NCI-H146 (cell line): ENCODE data around the gene BCS1L.

Source experiments
- DNase-seq: peaks from one replicate; lab custom pipeline; 2025; lab: John Stamatoyannopoulos, UW

The BCS1L gene, protein sequence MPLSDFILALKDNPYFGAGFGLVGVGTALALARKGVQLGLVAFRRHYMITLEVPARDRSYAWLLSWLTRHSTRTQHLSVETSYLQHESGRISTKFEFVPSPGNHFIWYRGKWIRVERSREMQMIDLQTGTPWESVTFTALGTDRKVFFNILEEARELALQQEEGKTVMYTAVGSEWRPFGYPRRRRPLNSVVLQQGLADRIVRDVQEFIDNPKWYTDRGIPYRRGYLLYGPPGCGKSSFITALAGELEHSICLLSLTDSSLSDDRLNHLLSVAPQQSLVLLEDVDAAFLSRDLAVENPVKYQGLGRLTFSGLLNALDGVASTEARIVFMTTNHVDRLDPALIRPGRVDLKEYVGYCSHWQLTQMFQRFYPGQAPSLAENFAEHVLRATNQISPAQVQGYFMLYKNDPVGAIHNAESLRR

GRCh38 chr2:218659258-218659987 lies at the start of gene BCS1L, which contains the start of gene ZNF142:
Gene BCS1L (plus strand): TSS chr2:218659683. CDS start chr2:218660988, 1,305 bp downstream.
Gene ZNF142 (minus strand): TSS chr2:218659623. CDS start chr2:218656429, 3,194 bp downstream.
- peak; percentile 87 for DNase-seq

DNA sequence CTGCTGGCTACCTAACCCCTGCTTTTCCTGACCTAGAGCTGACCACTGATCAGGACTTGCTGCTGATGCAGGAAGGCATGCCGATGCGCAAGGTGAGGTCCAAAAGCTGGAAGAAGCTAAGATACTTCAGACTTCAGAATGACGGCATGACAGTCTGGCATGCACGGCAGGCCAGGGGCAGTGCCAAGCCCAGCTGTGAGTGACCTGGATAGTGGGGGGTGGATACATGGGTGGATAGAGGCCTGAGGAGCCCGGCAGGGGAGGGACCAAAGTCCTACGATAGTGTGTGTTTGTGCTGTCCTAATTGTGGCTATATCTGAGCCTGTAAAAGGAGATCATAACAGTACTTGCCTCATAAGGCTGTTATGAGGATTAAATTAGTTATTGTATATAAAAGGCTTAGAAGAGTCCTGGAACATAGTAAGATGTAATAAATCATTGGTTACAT lies 43.6 kb upstream of the BCS1L start:
- DNase-seq = no peak

- no peak for DNase-seq
These were observed 41.2 kb upstream of the BCS1L start for GRCh38 chr2:218618102-218618860.

DNA sequence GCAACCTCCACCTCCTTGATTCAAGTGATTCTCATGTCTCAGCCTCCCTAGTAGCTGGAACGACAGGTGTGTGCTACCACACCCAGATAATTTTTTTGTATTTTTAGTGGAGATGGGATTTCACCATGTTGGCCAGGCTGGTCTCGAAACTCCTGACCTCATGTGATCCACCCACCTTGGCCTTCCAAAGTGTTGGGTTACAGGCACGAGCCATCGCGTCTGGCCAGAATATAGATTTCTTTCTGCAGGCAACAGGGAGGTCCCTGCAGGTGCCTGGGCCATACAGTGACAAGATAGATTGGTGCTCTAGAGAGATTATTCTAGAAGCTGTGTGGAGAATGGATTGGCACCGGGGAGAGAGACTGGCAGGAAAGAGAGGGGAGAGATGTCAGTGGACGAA lies 38.5 kb upstream of the BCS1L start:
- no peak for DNase-seq

DNA sequence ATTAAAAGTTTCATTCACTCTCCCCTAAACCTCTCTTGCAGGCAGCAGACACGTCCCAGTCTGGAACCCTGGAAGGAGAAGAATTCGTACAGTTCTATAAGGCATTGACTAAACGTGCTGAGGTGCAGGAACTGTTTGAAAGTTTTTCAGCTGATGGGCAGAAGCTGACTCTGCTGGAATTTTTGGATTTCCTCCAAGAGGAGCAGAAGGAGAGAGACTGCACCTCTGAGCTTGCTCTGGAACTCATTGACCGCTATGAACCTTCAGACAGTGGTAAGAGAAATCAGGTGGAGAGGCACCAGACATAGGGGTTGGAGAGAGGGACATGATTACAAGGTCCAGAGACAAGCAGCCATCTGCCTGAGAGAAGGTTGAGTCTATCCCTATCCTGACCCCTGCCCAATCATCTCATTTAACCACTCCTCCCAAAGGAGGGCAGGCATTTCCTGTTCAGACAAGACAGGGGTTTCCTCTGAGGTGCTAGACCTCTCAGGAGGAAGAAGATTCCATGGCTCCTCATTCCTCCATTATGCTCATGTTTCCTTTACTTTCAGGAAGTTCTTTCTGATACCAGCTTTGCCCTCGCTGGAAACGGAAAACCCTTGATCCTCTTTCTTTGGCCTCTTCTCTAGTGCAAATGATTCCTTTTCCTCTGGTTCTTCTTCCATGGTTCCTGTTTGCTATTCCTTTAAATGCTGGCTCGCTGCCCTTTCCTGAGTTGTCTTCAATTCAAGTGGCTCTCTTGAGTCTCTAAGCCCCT lies 36.7 kb upstream of the BCS1L start:
- no peak for DNase-seq

DNA sequence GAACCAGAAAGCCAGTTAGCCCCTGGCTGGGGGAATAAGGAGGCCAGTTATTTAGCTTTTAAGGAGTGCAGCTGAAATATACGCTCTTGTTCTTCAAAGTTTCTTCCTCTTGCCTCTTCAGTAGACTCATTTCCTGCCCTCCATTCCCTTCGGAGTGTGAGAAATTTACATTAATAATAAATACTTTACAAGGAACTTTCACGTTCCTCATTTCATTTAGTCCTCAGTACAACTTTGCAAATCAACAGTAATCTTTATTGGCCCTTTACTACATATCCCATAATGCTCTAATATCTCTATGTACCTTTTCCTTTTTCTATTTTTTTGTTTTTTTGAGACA lies 36.1 kb upstream of the BCS1L start:
- no peak for DNase-seq

- DNase-seq = no peak
These were observed 33.1 kb upstream of the BCS1L start for GRCh38 chr2:218626369-218626768.

DNA sequence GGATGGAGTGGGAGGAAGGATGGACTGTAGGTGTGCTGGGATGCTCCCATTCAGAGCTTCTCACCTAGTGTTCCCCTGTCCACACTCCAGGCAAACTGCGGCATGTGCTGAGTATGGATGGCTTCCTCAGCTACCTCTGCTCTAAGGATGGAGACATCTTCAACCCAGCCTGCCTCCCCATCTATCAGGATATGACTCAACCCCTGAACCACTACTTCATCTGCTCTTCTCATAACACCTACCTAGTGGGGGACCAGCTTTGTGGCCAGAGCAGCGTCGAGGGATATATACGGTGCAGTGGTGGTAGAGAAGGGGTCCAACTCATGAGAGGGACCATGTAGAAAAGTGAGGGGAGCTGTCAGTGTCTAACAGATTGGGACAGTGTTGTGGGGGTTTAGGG lies 31.5 kb upstream of the BCS1L start:
- no peak for DNase-seq

- no peak for DNase-seq
These were observed 27.6 kb upstream of the BCS1L start for GRCh38 chr2:218631837-218632236.

DNA sequence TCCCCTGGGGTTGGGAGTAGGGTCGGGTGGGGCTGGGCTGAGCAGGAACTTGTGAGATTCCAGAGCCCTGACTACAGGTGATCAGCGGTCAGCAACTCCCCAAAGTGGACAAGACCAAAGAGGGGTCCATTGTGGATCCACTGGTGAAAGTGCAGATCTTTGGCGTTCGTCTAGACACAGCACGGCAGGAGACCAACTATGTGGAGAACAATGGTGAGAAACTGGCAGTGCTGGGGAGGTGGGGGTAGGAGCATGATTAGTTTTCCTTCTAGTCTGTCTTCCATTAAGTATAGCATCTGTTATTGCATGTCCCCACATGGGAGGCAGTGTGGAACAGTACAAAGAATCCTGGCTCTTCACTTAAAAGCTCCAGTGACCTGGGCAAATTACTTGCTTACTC lies 23.8 kb upstream of the BCS1L start:
- no peak for DNase-seq

DNA sequence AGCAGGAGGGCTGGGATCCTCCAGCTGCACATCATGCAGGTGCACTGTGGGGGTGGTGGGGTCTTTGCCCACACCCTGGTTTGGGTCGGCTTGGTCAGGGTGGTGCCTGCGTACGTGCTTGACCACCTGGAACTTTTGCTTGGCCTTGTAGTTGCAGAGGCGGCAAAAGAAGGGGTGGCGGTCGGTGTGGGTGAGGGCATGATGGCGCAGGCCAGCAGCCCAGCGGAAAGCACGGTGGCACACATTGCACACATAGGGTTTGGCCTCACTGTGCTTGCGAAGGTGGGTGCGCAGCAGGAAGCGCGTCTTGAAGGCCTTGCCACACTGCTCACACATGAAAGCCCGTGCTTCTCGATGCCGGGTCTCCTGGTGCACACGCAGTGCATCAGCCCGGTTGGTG lies 21.1 kb upstream of the BCS1L start:
- no peak for DNase-seq

GRCh38 chr2:218642121-218642656 lies 17.3 kb upstream of the BCS1L start:
- no peak for DNase-seq

- DNase-seq = no peak
These were observed 16.7 kb upstream of the BCS1L start for GRCh38 chr2:218642786-218643185.

GRCh38 chr2:218643751-218644310 lies 15.7 kb upstream of the BCS1L start:
- DNase-seq = no peak

DNA sequence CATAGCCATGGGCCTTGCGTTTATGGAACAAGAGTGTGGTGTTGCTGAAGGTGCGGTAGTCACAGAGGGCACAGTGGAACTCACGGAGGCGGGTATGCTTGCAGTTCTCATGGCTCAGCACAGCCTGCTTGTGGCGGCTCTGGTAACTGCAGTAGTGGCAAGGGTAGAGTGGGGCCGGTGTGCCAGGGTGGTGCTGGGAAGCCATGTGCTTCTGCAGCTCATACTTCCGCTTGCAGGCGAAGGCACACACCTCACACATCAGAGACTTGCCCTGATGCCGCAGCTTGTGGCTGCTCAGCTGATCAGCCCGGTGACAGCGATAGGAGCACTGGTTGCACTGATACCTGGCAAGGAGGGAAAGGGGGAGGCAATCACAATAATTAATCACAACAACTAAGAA lies 14.8 kb upstream of the BCS1L start:
- DNase-seq = no peak

DNA sequence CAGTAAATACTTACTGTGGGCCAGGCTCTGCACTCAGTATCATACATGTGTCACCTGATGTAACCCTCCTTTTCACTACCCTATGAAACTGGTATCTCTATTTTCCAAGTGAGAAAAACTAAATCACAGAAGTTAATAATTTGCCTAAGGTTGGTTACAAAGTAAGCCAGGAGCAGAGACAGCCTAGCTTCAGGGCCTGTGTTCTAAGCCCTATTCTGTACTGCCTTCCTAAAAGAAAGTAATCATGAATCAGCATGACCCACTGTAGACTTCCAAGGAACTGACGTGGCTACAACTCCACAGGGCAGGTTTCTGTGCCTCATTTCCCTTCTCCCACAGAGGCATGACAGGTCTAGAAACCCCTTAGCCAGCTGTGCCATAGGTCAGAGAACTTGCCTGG lies 14.4 kb upstream of the BCS1L start:
- no peak for DNase-seq

- DNase-seq = peak; percentile 20
These were observed 11.2 kb upstream of the BCS1L start for GRCh38 chr2:218648088-218648786.

GRCh38 chr2:218648787-218649100 lies 10.7 kb upstream of the BCS1L start:
- DNase-seq = no peak

DNA sequence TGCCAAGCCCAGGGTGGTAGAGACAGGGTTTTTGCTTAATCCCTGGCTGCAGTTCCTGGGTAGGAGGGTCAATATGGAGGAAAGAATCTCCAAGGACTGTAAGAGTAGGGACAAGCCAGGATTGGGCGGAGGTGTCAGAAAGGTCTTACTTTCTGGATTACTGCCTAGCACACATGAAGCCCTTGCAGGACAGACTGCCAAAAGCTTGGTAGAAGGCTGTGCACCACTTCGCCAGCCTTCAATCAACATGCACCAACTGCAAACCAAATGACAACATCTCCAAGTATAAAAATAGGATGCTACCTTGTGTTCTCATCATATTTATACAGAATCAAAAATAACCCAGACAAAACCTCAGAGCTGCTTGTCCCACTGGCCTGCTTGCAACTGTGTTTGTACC lies 3.7 kb upstream of the BCS1L start:
- DNase-seq = no peak

DNA sequence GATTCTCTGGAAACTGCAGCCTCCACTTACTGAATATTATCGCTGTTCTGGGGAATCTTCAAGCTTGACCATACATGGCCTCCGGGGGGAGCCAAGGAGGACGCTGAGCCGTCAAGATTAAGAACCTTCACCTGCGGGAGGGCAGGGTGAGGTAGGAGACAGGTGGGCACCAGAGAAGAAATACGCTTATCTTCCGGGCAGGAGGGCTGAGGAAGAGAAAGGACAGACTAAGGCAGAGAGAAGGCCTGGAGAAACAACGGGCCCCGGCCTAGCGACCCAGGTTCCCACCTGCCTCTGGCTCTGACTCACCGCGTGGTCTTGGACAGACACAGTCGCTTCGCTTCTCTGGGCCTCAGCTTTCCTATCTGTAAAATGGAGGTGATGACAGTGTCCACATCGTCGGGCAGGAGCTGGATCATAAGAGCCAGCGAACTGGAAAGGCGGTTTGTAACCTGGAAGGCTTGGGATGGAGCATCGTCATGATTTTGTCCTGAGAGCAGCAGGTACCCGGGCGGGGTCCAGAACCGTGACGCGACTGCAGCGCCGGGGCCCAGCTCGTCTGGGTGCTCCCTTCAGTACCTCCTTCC lies 719 bp upstream of the BCS1L start:
- peak; percentile 57 for DNase-seq
